Effector memory CD8-positive, alpha-beta T cell (primary cell): ENCODE data around the gene PDLIM7.

Source experiments
- ATAC-seq: fragments of 150-1000 bp; cut with Tn5 transposase; replicated peaks from 2 replicates; pipeline ENCODE4 v1.10.0; 2021; ENCODE audit warnings: mild to moderate bottlenecking, moderate library complexity
- DNase-seq, 3 experiments: peaks; one replicate each; pipeline ENCODE4 v3.0.0; 2021
- H3K27ac Mint-ChIP-seq, 2 donors: one replicate each; pipeline ENCODE4 v1.8.0; 2022; ENCODE audit warnings: mild to moderate bottlenecking in 2 of 2, mixed read lengths in 2 of 2, moderate library complexity in 2 of 2
- H3K27me3 Mint-ChIP-seq, 2 donors: one replicate each; pipeline ENCODE4 v1.8.0; 2022; ENCODE audit warnings: mixed read lengths in 2 of 2
- H3K36me3 Mint-ChIP-seq: one replicate; pipeline ENCODE4 v1.8.0; 2022; ENCODE audit warnings: mild to moderate bottlenecking, moderate library complexity, mixed read lengths; ENCODE audit not compliant: insufficient read depth
- H3K4me1 Mint-ChIP-seq, 2 donors: one replicate each; pipeline ENCODE4 v1.8.0; 2022; ENCODE audit warnings: low read depth in 2 of 2, mixed read lengths in 2 of 2
- H3K4me3 Mint-ChIP-seq, 2 donors: one replicate each; pipeline ENCODE4 v1.8.0; 2022; ENCODE audit warnings: mild to moderate bottlenecking in 2 of 2, mixed read lengths in 2 of 2, moderate library complexity in 2 of 2
- H3K9me3 Mint-ChIP-seq, 2 donors: one replicate each; pipeline ENCODE4 v1.8.0; 2022; ENCODE audit warnings: mixed read lengths in 2 of 2

PDLIM7 gene

GRCh38 chr5:177434942-177435738 lies 62.3 kb downstream of the PDLIM7 start:
- H3K27me3 Mint-ChIP-seq, result no peaks in the 10 kb centered on the region
- ATAC-seq (no peak), DNase-seq (no peak)
- peak overlapping the region; percentile 58 to 83 for H3K27ac Mint-ChIP-seq
- no peaks in the 10 kb centered on the region for H3K9me3 Mint-ChIP-seq
- H3K36me3 Mint-ChIP-seq, result peaks cover 96% of the 10 kb centered on the region
- H3K4me3 Mint-ChIP-seq, result peak overlapping the region in 1 of 2 donors; percentile 22
- peaks cover 39 to 49% of the 10 kb centered on the region in 2 donors for H3K4me1 Mint-ChIP-seq

GRCh38 chr5:177434437-177434836 lies 63.0 kb downstream of the PDLIM7 start:
- Mint-ChIP-seq H3K4me3 (peak overlapping the region; percentile 51 to 53), H3K27me3 (no peaks in the 10 kb centered on the region), H3K27ac (peak overlapping the region; percentile 58 to 83), H3K4me1 (peaks cover 39 to 50% of the 10 kb centered on the region in 2 donors), H3K9me3 (no peaks in the 10 kb centered on the region), H3K36me3 (peaks cover 97% of the 10 kb centered on the region)
- DNase-seq (no peak), ATAC-seq (no peak)

- no peaks in the 10 kb centered on the region for H3K27me3 Mint-ChIP-seq
- H3K4me1 Mint-ChIP-seq, result peaks cover 46 to 57% of the 10 kb centered on the region in 2 donors
- H3K4me3 Mint-ChIP-seq, result peak overlapping the region; percentile 51 to 69
- H3K9me3 Mint-ChIP-seq, result no peaks in the 10 kb centered on the region
- H3K36me3 Mint-ChIP-seq, result peaks cover 98% of the 10 kb centered on the region
- H3K27ac Mint-ChIP-seq, result peak overlapping the region; percentile 69 to 93
- ATAC-seq (no peak), DNase-seq (no peak)
These were observed 63.7 kb downstream of the PDLIM7 start for GRCh38 chr5:177433658-177434217.
